Mammary epithelial cell (primary cell): ENCODE results near the gene GLI1.

ENCODE experiments used
- EZH2 ChIP-seq: IDR thresholded peaks from 2 replicates; pipeline ENCODE4 v1.6.1; 2012; ENCODE audit warnings: low read length, inconsistent platforms, borderline replicate concordance
- TF ChIP-seq, protein P1 (sequence below), 2 donors: IDR thresholded peaks in 1 of 2; conservative IDR thresholded peaks in 1 of 2; 2 replicates each; pipeline ENCODE4 v1.5.1; 2011 to 2012; ENCODE audit warnings: inconsistent platforms in 2 of 2, low read length in 2 of 2, mild to moderate bottlenecking in 2 of 2, control low read depth in 1 of 2, low read depth in 1 of 2; ENCODE audit not compliant: insufficient read depth in 1 of 2; ENCODE audit errors: extremely low read depth in 1 of 2

- TF ChIP-seq, protein P1, sequence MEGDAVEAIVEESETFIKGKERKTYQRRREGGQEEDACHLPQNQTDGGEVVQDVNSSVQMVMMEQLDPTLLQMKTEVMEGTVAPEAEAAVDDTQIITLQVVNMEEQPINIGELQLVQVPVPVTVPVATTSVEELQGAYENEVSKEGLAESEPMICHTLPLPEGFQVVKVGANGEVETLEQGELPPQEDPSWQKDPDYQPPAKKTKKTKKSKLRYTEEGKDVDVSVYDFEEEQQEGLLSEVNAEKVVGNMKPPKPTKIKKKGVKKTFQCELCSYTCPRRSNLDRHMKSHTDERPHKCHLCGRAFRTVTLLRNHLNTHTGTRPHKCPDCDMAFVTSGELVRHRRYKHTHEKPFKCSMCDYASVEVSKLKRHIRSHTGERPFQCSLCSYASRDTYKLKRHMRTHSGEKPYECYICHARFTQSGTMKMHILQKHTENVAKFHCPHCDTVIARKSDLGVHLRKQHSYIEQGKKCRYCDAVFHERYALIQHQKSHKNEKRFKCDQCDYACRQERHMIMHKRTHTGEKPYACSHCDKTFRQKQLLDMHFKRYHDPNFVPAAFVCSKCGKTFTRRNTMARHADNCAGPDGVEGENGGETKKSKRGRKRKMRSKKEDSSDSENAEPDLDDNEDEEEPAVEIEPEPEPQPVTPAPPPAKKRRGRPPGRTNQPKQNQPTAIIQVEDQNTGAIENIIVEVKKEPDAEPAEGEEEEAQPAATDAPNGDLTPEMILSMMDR (conservative IDR thresholded peaks at IDR 0.05 in 1 of 2, IDR thresholded peaks at IDR 0.05 in 1 of 2; ENCODE audit: extremely low read depth in 1 of 2, insufficient read depth in 1 of 2, low read depth in 1 of 2, low read length in 2 of 2): no peak
- no peak for TF ChIP-seq EZH2
Measured at GRCh38 chr12:57434517-57435223, 24.9 kb upstream of the GLI1 start, which contains the start of gene INHBC.
